ENCODE measurements around the gene AMBN. TPM values are rescaled to one million over a fixed set of nuclear protein-coding genes. Genes with fewer than 3 reads are reported as not detected.

Gene AMBN
- total RNA-seq, 1 donor from 2014 or later = not detected

DNA sequence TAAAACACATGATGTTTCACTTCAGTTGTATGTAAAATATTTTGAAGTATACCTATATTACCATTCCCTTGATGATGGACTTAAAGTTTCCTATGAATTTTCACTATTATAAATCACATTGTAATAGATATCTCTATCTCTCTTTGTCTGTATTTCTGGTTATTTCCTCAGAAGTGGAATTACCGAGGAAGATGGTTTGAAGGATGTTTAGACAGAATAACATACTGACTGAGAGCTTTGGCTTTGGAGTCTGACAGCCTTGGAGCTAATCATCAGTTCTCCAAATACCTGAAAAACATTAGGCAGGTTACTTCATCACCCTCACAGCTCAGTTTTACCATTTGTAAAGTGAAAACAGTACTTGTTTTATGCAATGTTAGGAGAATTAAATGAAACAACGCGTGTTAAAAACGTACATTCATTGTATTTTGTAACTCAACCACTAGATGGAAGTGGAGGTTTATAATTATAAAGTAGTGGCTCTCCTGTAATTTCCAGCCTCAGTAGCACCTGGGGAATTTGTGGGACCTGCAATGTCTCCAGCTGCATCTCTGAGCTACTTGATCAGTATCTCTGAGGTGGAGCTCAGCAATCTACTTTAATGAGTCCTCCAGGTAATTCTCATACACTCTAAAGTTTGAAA, 59.9 kb downstream of the AMBN start:
- Mint-ChIP-seq H3K4me3 (ENCODE audit: low read depth) (no peak overlapping the region), H3K27me3 (ENCODE audit: low read depth) (peaks cover 24% of the 10 kb centered on the region), H3K9me3 (no peaks in the 10 kb centered on the region), H3K4me1 (ENCODE audit: low read depth) (peaks cover 3% of the 10 kb centered on the region), H3K27ac (no peak overlapping the region), H3K36me3 (ENCODE audit: low read depth) (no peaks in the 10 kb centered on the region)
- no peak for DNase-seq (ENCODE audit: low spot score)
- intact Hi-C loops (cut with micrococcal nuclease) = loop anchor here (2.0 to 10.0 kb wide), 2 partner anchors 37 to 533 kb away; partner anchors contain the start of gene UTP3

DNA sequence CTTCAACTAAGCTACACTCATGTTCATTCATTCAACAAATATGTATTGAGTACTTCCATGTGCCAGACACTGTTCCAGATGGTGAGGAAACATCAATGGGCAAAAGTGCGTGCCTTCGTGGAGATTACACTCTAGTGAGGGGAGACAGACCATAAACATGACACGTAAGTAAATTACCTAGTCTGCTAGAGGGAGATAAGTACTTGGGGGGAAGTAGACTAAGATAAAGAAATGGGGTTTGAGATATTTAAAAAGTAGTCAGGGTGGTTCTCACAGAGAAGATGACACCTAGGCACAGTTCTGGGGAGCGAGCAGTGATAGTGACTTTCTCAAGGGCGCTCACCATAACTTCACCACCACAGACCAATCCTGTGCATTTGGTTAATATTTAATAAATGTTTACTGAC, 62.6 kb downstream of the AMBN start:
- no peak for DNase-seq (ENCODE audit: low spot score)
- Mint-ChIP-seq H3K4me1 (ENCODE audit: low read depth) (peaks cover 3% of the 10 kb centered on the region), H3K27ac (no peak overlapping the region), H3K36me3 (ENCODE audit: low read depth) (no peaks in the 10 kb centered on the region), H3K9me3 (no peaks in the 10 kb centered on the region), H3K27me3 (ENCODE audit: low read depth) (peaks cover 37% of the 10 kb centered on the region), H3K4me3 (ENCODE audit: low read depth) (no peak overlapping the region)
- intact Hi-C loops (cut with micrococcal nuclease) = loop anchor here (10.0 kb wide), 1 partner anchor 530 kb away; no protein-coding TSS in a partner anchor

Other genes with a start within 250 kb of the AMBN start
- gene SMR3A, start 231.5 kb upstream of the AMBN start, total RNA-seq = not detected in 2 replicates
- not detected in 2 replicates for gene SMR3B, start 209.1 kb upstream of the AMBN start, total RNA-seq
- not detected in 2 replicates for gene OPRPN, start 194.3 kb upstream of the AMBN start, total RNA-seq
- gene MUC7, start 120.1 kb upstream of the AMBN start, total RNA-seq = not detected in 2 replicates
- not detected in 2 replicates for gene AMTN, start 73.7 kb upstream of the AMBN start, total RNA-seq
- not detected in 2 replicates for gene ENAM, start 36.5 kb downstream of the AMBN start, total RNA-seq
- not detected in 2 replicates for gene JCHAIN, start 74.3 kb downstream of the AMBN start, total RNA-seq
- 44.1 and 46.3 TPM in 2 replicates for gene UTP3, start 96.3 kb downstream of the AMBN start, total RNA-seq
- gene RUFY3, start 129.7 kb downstream of the AMBN start, total RNA-seq = 20.5 and 22.3 TPM in 2 replicates
- gene GRSF1, start 247.6 kb downstream of the AMBN start, total RNA-seq = 120 and 121 TPM in 2 replicates